H9 (cell line): ENCODE results near the gene TRPM2. TPM values are rescaled to one million over a fixed set of nuclear protein-coding genes. Genes with fewer than 3 reads are reported as not detected.
A peak's percentile ranks its signal among the peaks of the same experiment; 100 is the strongest.

Experiments
- DNase-seq: peaks from one replicate; pipeline ENCODE4 v3.0.0-alpha.2; 2017
- H2AFZ ChIP-seq: one replicate; pipeline ENCODE4 v1.6.1; 2013; ENCODE audit warnings: mild to moderate bottlenecking, low read length, control low read depth, moderate library complexity
- H2AK5ac ChIP-seq: 2 replicates; pipeline ENCODE4 v1.6.1; 2013; ENCODE audit warnings: low read length, control low read depth, mixed read lengths; ENCODE audit not compliant: insufficient read length
- H2BK120ac ChIP-seq: one replicate; pipeline ENCODE4 v1.6.1; 2013; ENCODE audit warnings: low read depth, mild to moderate bottlenecking, low read length, control low read depth, inconsistent platforms; ENCODE audit not compliant: poor library complexity, severe bottlenecking
- H2BK12ac ChIP-seq: 2 replicates; pipeline ENCODE4 v1.6.1; 2013; ENCODE audit warnings: low read length, control low read depth, mixed read lengths, low read depth; ENCODE audit not compliant: insufficient read length
- H2BK15ac ChIP-seq: 2 replicates; pipeline ENCODE4 v1.6.1; 2013; ENCODE audit warnings: low read depth, low read length, control low read depth
- H2BK20ac ChIP-seq: one replicate; pipeline ENCODE4 v1.6.1; 2013; ENCODE audit warnings: low read depth, mild to moderate bottlenecking, low read length, control low read depth, inconsistent platforms; ENCODE audit not compliant: poor library complexity, severe bottlenecking
- H2BK5ac ChIP-seq: 2 replicates; pipeline ENCODE4 v1.6.1; 2013; ENCODE audit warnings: low read length, control low read depth, mixed read lengths; ENCODE audit not compliant: insufficient read length
- H3K14ac ChIP-seq: 2 replicates; pipeline ENCODE4 v1.6.1; 2013; ENCODE audit warnings: low read length, control low read depth; ENCODE audit not compliant: insufficient read depth
- H3K18ac ChIP-seq: 2 replicates; pipeline ENCODE4 v1.6.1; 2013; ENCODE audit warnings: low read depth, mild to moderate bottlenecking, mixed read lengths, low read length, control low read depth; ENCODE audit not compliant: insufficient read length
- H3K23ac ChIP-seq: 2 replicates; pipeline ENCODE4 v1.6.1; 2013; ENCODE audit warnings: low read length, control low read depth, mixed read lengths, low read depth; ENCODE audit not compliant: insufficient read length
- H3K23me2 ChIP-seq: 2 replicates; pipeline ENCODE4 v1.6.1; 2013; ENCODE audit warnings: low read depth, mild to moderate bottlenecking, mixed read lengths, low read length, control low read depth; ENCODE audit not compliant: insufficient read length, poor library complexity, severe bottlenecking
- H3K27ac ChIP-seq: 2 replicates; pipeline ENCODE4 v1.5.1; 2013; ENCODE audit warnings: low read length, control low read depth, mixed read lengths, low read depth; ENCODE audit not compliant: insufficient read length
- H3K27me3 ChIP-seq: 2 replicates; pipeline ENCODE4 v1.6.1; 2013; ENCODE audit warnings: low read length, control low read depth, inconsistent platforms; ENCODE audit not compliant: insufficient read depth
- H3K4ac ChIP-seq: 2 replicates; pipeline ENCODE4 v1.6.1; 2013; ENCODE audit warnings: low read depth, mild to moderate bottlenecking, control low read depth, inconsistent platforms, low read length, moderate library complexity
- H3K4me1 ChIP-seq: 2 replicates; pipeline ENCODE4 v1.6.1; 2013; ENCODE audit warnings: low read length, control low read depth, inconsistent platforms; ENCODE audit not compliant: insufficient read depth
- H3K4me2 ChIP-seq: 2 replicates; pipeline ENCODE4 v1.6.1; 2013; ENCODE audit warnings: low read length, control low read depth, mixed read lengths; ENCODE audit not compliant: insufficient read length, insufficient read depth
- H3K56ac ChIP-seq: 2 replicates; pipeline ENCODE4 v1.6.1; 2013; ENCODE audit warnings: low read depth, mild to moderate bottlenecking, mixed read lengths, low read length, control low read depth; ENCODE audit not compliant: insufficient read length
- H3K79me1 ChIP-seq: 2 replicates; pipeline ENCODE4 v1.6.1; 2013; ENCODE audit warnings: low read depth, mild to moderate bottlenecking, moderate library complexity, low read length, control low read depth, inconsistent platforms; ENCODE audit not compliant: insufficient read depth, poor library complexity, severe bottlenecking
- H3K79me2 ChIP-seq: 2 replicates; pipeline ENCODE4 v1.6.1; 2013; ENCODE audit warnings: low read length, control low read depth, inconsistent platforms; ENCODE audit not compliant: insufficient read depth
- H3K9ac ChIP-seq: 2 replicates; pipeline ENCODE4 v1.6.1; 2013; ENCODE audit warnings: low read length, control low read depth, mixed read lengths; ENCODE audit not compliant: insufficient read length; ENCODE audit errors: extremely low read depth
- H3K9me3 ChIP-seq: one replicate; pipeline ENCODE4 v1.6.1; 2013; ENCODE audit warnings: low read depth, low read length, inconsistent platforms; ENCODE audit not compliant: control insufficient read depth
- H3T11ph ChIP-seq: one replicate; pipeline ENCODE4 v1.6.1; 2013; ENCODE audit warnings: mild to moderate bottlenecking, low read length, control low read depth, inconsistent platforms
- H4K20me1 ChIP-seq: one replicate; pipeline ENCODE4 v1.6.1; 2013; ENCODE audit not compliant: control insufficient read depth, insufficient read length, insufficient read depth
- H4K5ac ChIP-seq: 2 replicates; pipeline ENCODE4 v1.6.1; 2013; ENCODE audit warnings: low read depth, mild to moderate bottlenecking, mixed read lengths, low read length, control low read depth; ENCODE audit not compliant: insufficient read length
- H4K8ac ChIP-seq: replicated peaks from 2 replicates; pipeline ENCODE4 v1.6.1; 2013; ENCODE audit warnings: low read length, control low read depth, mixed read lengths, low read depth; ENCODE audit not compliant: insufficient read length
- H4K91ac ChIP-seq: 2 replicates; pipeline ENCODE4 v1.6.1; 2013; ENCODE audit warnings: low read depth, mild to moderate bottlenecking, moderate library complexity, mixed read lengths, low read length, control low read depth; ENCODE audit not compliant: insufficient read length
- H3K27ac Mint-ChIP-seq, 3 experiments: 2 replicates in 2 of 3; 3 replicates in 1 of 3; pipeline ENCODE4 v1.8.0; 2020 to 2021; ENCODE audit warnings: mixed read lengths in 3 of 3, mild to moderate bottlenecking in 1 of 3, moderate library complexity in 1 of 3
- H3K27me3 Mint-ChIP-seq: 2 replicates; pipeline ENCODE4 v1.8.0; 2021; ENCODE audit warnings: low read depth, mild to moderate bottlenecking, moderate library complexity, mixed read lengths
- H3K36me3 Mint-ChIP-seq, 3 experiments: 2 replicates in 2 of 3; 3 replicates in 1 of 3; pipeline ENCODE4 v1.8.0; 2020 to 2021; ENCODE audit warnings: low read depth in 3 of 3, mixed read lengths in 3 of 3; ENCODE audit not compliant: insufficient read depth in 1 of 3
- H3K4me1 Mint-ChIP-seq, 2 experiments: 2 replicates each; pipeline ENCODE4 v1.8.0; 2020; ENCODE audit warnings: mixed read lengths in 2 of 2
- H3K4me3 Mint-ChIP-seq, 2 experiments: 2 replicates in 1 of 2; 3 replicates in 1 of 2; pipeline ENCODE4 v1.8.0; 2020 to 2021; ENCODE audit warnings: mild to moderate bottlenecking in 2 of 2, mixed read lengths in 2 of 2, moderate library complexity in 1 of 2
- H3K9me3 Mint-ChIP-seq, 2 experiments: 2 replicates in 1 of 2; 3 replicates in 1 of 2; pipeline ENCODE4 v1.8.0; 2020; ENCODE audit warnings: mild to moderate bottlenecking in 2 of 2, mixed read lengths in 2 of 2, moderate library complexity in 1 of 2
- CTCF ChIP-seq: fragments of 200-600 bp; sonication (generic); conservative IDR thresholded peaks from 3 replicates; pipeline ENCODE4 v1.8.0; 2021; ENCODE audit warnings: antibody characterized with exemption, mild to moderate bottlenecking
- WGBS: extraction: QIAGEN DNeasy Blood & Tissue Kit; methylation state at CpG from one replicate; pipeline ENCODE4 v1.1.7; 2013; ENCODE audit warnings: missing lambda C conversion rate, low lambda C conversion rate, mixed read lengths; ENCODE audit not compliant: insufficient read length; ENCODE audit errors: extremely low coverage; 5-methylcytosine and 5-hydroxymethylcytosine counted together
- total RNA-seq: library from RNA; stranded (reverse); gene quantifications from 2 replicates; pipeline ENCODE4 v1.2.1, GENCODE V29; 2021

Gene TRPM2
- total RNA-seq, 1 experiment from 2014 or later: 0.68 TPM

DNA sequence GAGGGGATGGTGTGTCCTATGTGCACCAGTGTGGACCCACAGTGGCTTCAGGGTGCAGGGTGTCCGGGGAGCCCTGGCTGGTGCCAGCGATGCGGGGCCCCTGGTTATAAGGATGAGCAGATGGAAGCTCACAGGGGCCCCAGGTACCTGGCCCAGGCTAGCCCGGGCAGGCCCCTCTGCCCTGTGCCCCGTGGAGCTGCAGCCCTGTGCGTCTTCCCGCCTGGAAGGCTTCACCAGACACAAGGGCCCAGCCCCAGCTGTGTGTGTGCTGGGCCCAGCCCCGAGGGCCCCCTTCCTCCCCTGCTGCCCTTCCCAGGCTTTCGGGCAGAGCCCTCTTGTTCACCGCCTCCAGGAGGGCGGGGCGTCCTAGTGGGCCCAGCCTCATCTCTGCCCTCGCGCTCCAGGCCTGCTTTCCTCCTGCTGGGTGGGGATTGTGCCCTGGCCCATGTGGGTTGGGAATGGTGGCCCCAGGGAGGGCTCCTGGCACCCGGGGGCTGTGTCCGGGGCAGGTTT lies 37.7 kb upstream of the TRPM2 start:
- no peak overlapping the region for H2BK20ac ChIP-seq
- no peak overlapping the region for H2AFZ ChIP-seq
- peak overlapping the region in 1 of 3 experiments; percentile 89; a peak in 2 of 7 replicates for H3K27ac Mint-ChIP-seq
- no peaks in the 10 kb centered on the region for H3K27me3 Mint-ChIP-seq
- no peak overlapping the region for H2BK12ac ChIP-seq
- no peaks in the 10 kb centered on the region for H3K4me1 ChIP-seq
- no peaks in the 10 kb centered on the region for H3K9me3 Mint-ChIP-seq
- H4K91ac ChIP-seq: no peak overlapping the region
- no peak for DNase-seq
- H3K36me3 Mint-ChIP-seq: peaks cover 8 to 27% (median 25%) of the 10 kb centered on the region in 3 experiments
- H3K27ac ChIP-seq: no peak overlapping the region
- H4K8ac ChIP-seq: no peak overlapping the region
- H2BK15ac ChIP-seq: no peak overlapping the region
- H4K20me1 ChIP-seq: no peaks in the 10 kb centered on the region
- H4K5ac ChIP-seq: no peak overlapping the region
- no peak overlapping the region for H3K4me3 Mint-ChIP-seq
- no peak overlapping the region for H3K4ac ChIP-seq
- H3K23me2 ChIP-seq: no peaks in the 10 kb centered on the region
- TF ChIP-seq CTCF: no peak
- no peak overlapping the region for H3T11ph ChIP-seq
- H3K4me1 Mint-ChIP-seq: no peaks in the 10 kb centered on the region
- no peak overlapping the region for H3K14ac ChIP-seq
- no peaks in the 10 kb centered on the region for H3K79me2 ChIP-seq
- no peak overlapping the region for H3K9ac ChIP-seq
- H2BK5ac ChIP-seq: no peak overlapping the region
- H3K18ac ChIP-seq: no peak overlapping the region
- no peaks in the 10 kb centered on the region for H3K27me3 ChIP-seq
- H2BK120ac ChIP-seq: no peak overlapping the region
- no peak overlapping the region for H3K56ac ChIP-seq
- H3K23ac ChIP-seq: no peak overlapping the region
- H3K9me3 ChIP-seq: no peaks in the 10 kb centered on the region
- no peak overlapping the region for H3K4me2 ChIP-seq
- H3K79me1 ChIP-seq: no peaks in the 10 kb centered on the region
- no CpG with 5 or more reads among the region's 16 CpGs for WGBS
- H2AK5ac ChIP-seq: no peak overlapping the region
